H9 (cell line): ENCODE results near the gene PRAMEF1. TPM values are rescaled to one million over a fixed set of nuclear protein-coding genes. Genes with fewer than 3 reads are reported as not detected.

Experiments
- DNase-seq: peaks from one replicate; pipeline ENCODE4 v3.0.0-alpha.2; 2017
- H2AFZ ChIP-seq: one replicate; pipeline ENCODE4 v1.6.1; 2013; ENCODE audit warnings: mild to moderate bottlenecking, low read length, control low read depth, moderate library complexity
- H2AK5ac ChIP-seq: 2 replicates; pipeline ENCODE4 v1.6.1; 2013; ENCODE audit warnings: low read length, control low read depth, mixed read lengths; ENCODE audit not compliant: insufficient read length
- H2BK120ac ChIP-seq: one replicate; pipeline ENCODE4 v1.6.1; 2013; ENCODE audit warnings: low read depth, mild to moderate bottlenecking, low read length, control low read depth, inconsistent platforms; ENCODE audit not compliant: poor library complexity, severe bottlenecking
- H2BK12ac ChIP-seq: 2 replicates; pipeline ENCODE4 v1.6.1; 2013; ENCODE audit warnings: low read length, control low read depth, mixed read lengths, low read depth; ENCODE audit not compliant: insufficient read length
- H2BK15ac ChIP-seq: 2 replicates; pipeline ENCODE4 v1.6.1; 2013; ENCODE audit warnings: low read depth, low read length, control low read depth
- H2BK20ac ChIP-seq: one replicate; pipeline ENCODE4 v1.6.1; 2013; ENCODE audit warnings: low read depth, mild to moderate bottlenecking, low read length, control low read depth, inconsistent platforms; ENCODE audit not compliant: poor library complexity, severe bottlenecking
- H2BK5ac ChIP-seq: 2 replicates; pipeline ENCODE4 v1.6.1; 2013; ENCODE audit warnings: low read length, control low read depth, mixed read lengths; ENCODE audit not compliant: insufficient read length
- H3K14ac ChIP-seq: 2 replicates; pipeline ENCODE4 v1.6.1; 2013; ENCODE audit warnings: low read length, control low read depth; ENCODE audit not compliant: insufficient read depth
- H3K18ac ChIP-seq: 2 replicates; pipeline ENCODE4 v1.6.1; 2013; ENCODE audit warnings: low read depth, mild to moderate bottlenecking, mixed read lengths, low read length, control low read depth; ENCODE audit not compliant: insufficient read length
- H3K23ac ChIP-seq: 2 replicates; pipeline ENCODE4 v1.6.1; 2013; ENCODE audit warnings: low read length, control low read depth, mixed read lengths, low read depth; ENCODE audit not compliant: insufficient read length
- H3K23me2 ChIP-seq: 2 replicates; pipeline ENCODE4 v1.6.1; 2013; ENCODE audit warnings: low read depth, mild to moderate bottlenecking, mixed read lengths, low read length, control low read depth; ENCODE audit not compliant: insufficient read length, poor library complexity, severe bottlenecking
- H3K27ac ChIP-seq: 2 replicates; pipeline ENCODE4 v1.5.1; 2013; ENCODE audit warnings: low read length, control low read depth, mixed read lengths, low read depth; ENCODE audit not compliant: insufficient read length
- H3K27me3 ChIP-seq: 2 replicates; pipeline ENCODE4 v1.6.1; 2013; ENCODE audit warnings: low read length, control low read depth, inconsistent platforms; ENCODE audit not compliant: insufficient read depth
- H3K4ac ChIP-seq: 2 replicates; pipeline ENCODE4 v1.6.1; 2013; ENCODE audit warnings: low read depth, mild to moderate bottlenecking, control low read depth, inconsistent platforms, low read length, moderate library complexity
- H3K4me1 ChIP-seq: 2 replicates; pipeline ENCODE4 v1.6.1; 2013; ENCODE audit warnings: low read length, control low read depth, inconsistent platforms; ENCODE audit not compliant: insufficient read depth
- H3K4me2 ChIP-seq: 2 replicates; pipeline ENCODE4 v1.6.1; 2013; ENCODE audit warnings: low read length, control low read depth, mixed read lengths; ENCODE audit not compliant: insufficient read length, insufficient read depth
- H3K56ac ChIP-seq: 2 replicates; pipeline ENCODE4 v1.6.1; 2013; ENCODE audit warnings: low read depth, mild to moderate bottlenecking, mixed read lengths, low read length, control low read depth; ENCODE audit not compliant: insufficient read length
- H3K79me1 ChIP-seq: 2 replicates; pipeline ENCODE4 v1.6.1; 2013; ENCODE audit warnings: low read depth, mild to moderate bottlenecking, moderate library complexity, low read length, control low read depth, inconsistent platforms; ENCODE audit not compliant: insufficient read depth, poor library complexity, severe bottlenecking
- H3K79me2 ChIP-seq: 2 replicates; pipeline ENCODE4 v1.6.1; 2013; ENCODE audit warnings: low read length, control low read depth, inconsistent platforms; ENCODE audit not compliant: insufficient read depth
- H3K9ac ChIP-seq: 2 replicates; pipeline ENCODE4 v1.6.1; 2013; ENCODE audit warnings: low read length, control low read depth, mixed read lengths; ENCODE audit not compliant: insufficient read length; ENCODE audit errors: extremely low read depth
- H3K9me3 ChIP-seq: one replicate; pipeline ENCODE4 v1.6.1; 2013; ENCODE audit warnings: low read depth, low read length, inconsistent platforms; ENCODE audit not compliant: control insufficient read depth
- H3T11ph ChIP-seq: one replicate; pipeline ENCODE4 v1.6.1; 2013; ENCODE audit warnings: mild to moderate bottlenecking, low read length, control low read depth, inconsistent platforms
- H4K20me1 ChIP-seq: one replicate; pipeline ENCODE4 v1.6.1; 2013; ENCODE audit not compliant: control insufficient read depth, insufficient read length, insufficient read depth
- H4K5ac ChIP-seq: 2 replicates; pipeline ENCODE4 v1.6.1; 2013; ENCODE audit warnings: low read depth, mild to moderate bottlenecking, mixed read lengths, low read length, control low read depth; ENCODE audit not compliant: insufficient read length
- H4K8ac ChIP-seq: replicated peaks from 2 replicates; pipeline ENCODE4 v1.6.1; 2013; ENCODE audit warnings: low read length, control low read depth, mixed read lengths, low read depth; ENCODE audit not compliant: insufficient read length
- H4K91ac ChIP-seq: 2 replicates; pipeline ENCODE4 v1.6.1; 2013; ENCODE audit warnings: low read depth, mild to moderate bottlenecking, moderate library complexity, mixed read lengths, low read length, control low read depth; ENCODE audit not compliant: insufficient read length
- H3K27ac Mint-ChIP-seq, 3 experiments: 2 replicates in 2 of 3; 3 replicates in 1 of 3; pipeline ENCODE4 v1.8.0; 2020 to 2021; ENCODE audit warnings: mixed read lengths in 3 of 3, mild to moderate bottlenecking in 1 of 3, moderate library complexity in 1 of 3
- H3K27me3 Mint-ChIP-seq: 2 replicates; pipeline ENCODE4 v1.8.0; 2021; ENCODE audit warnings: low read depth, mild to moderate bottlenecking, moderate library complexity, mixed read lengths
- H3K36me3 Mint-ChIP-seq, 3 experiments: 2 replicates in 2 of 3; 3 replicates in 1 of 3; pipeline ENCODE4 v1.8.0; 2020 to 2021; ENCODE audit warnings: low read depth in 3 of 3, mixed read lengths in 3 of 3; ENCODE audit not compliant: insufficient read depth in 1 of 3
- H3K4me1 Mint-ChIP-seq, 2 experiments: 2 replicates each; pipeline ENCODE4 v1.8.0; 2020; ENCODE audit warnings: mixed read lengths in 2 of 2
- H3K4me3 Mint-ChIP-seq, 2 experiments: 2 replicates in 1 of 2; 3 replicates in 1 of 2; pipeline ENCODE4 v1.8.0; 2020 to 2021; ENCODE audit warnings: mild to moderate bottlenecking in 2 of 2, mixed read lengths in 2 of 2, moderate library complexity in 1 of 2
- H3K9me3 Mint-ChIP-seq, 2 experiments: 2 replicates in 1 of 2; 3 replicates in 1 of 2; pipeline ENCODE4 v1.8.0; 2020; ENCODE audit warnings: mild to moderate bottlenecking in 2 of 2, mixed read lengths in 2 of 2, moderate library complexity in 1 of 2
- CTCF ChIP-seq: fragments of 200-600 bp; sonication (generic); conservative IDR thresholded peaks from 3 replicates; pipeline ENCODE4 v1.8.0; 2021; ENCODE audit warnings: antibody characterized with exemption, mild to moderate bottlenecking
- WGBS: extraction: QIAGEN DNeasy Blood & Tissue Kit; methylation state at CpG from one replicate; pipeline ENCODE4 v1.1.7; 2013; ENCODE audit warnings: missing lambda C conversion rate, low lambda C conversion rate, mixed read lengths; ENCODE audit not compliant: insufficient read length; ENCODE audit errors: extremely low coverage; 5-methylcytosine and 5-hydroxymethylcytosine counted together
- total RNA-seq: library from RNA; stranded (reverse); gene quantifications from 2 replicates; pipeline ENCODE4 v1.2.1, GENCODE V29; 2021

The PRAMEF1 gene
- total RNA-seq, 1 experiment from 2014 or later, result not detected

GRCh38 chr1:12778907-12779306, 12.3 kb upstream of the PRAMEF1 start:
- no peak overlapping the region; a peak in 1 of 5 replicates for H3K4me3 Mint-ChIP-seq
- DNase-seq, result no peak
- no peak overlapping the region for H3K27ac Mint-ChIP-seq
- Histone ChIP-seq H2AK5ac (no peak overlapping the region), H3K4me2 (no peak overlapping the region), H2BK20ac (no peak overlapping the region), H4K8ac (no peak overlapping the region), H3K56ac (no peak overlapping the region), H3K9me3 (no peaks in the 10 kb centered on the region), H4K91ac (no peak overlapping the region), H4K5ac (no peak overlapping the region), H3K9ac (no peak overlapping the region), H3K4me1 (no peaks in the 10 kb centered on the region), H3K18ac (no peak overlapping the region), H2AFZ (no peak overlapping the region), H3K27me3 (no peaks in the 10 kb centered on the region), H4K20me1 (no peaks in the 10 kb centered on the region), H3K79me2 (0 out of 2 replicates have a peak, but pooled peaks cover 2% of the 10 kb centered on the region), H3K14ac (no peak overlapping the region), H2BK5ac (no peak overlapping the region), H3T11ph (no peak overlapping the region), H2BK12ac (no peak overlapping the region), H2BK15ac (no peak overlapping the region), H3K4ac (no peak overlapping the region), H3K23ac (no peak overlapping the region), H2BK120ac (no peak overlapping the region), H3K27ac (no peak overlapping the region), H3K79me1 (no peaks in the 10 kb centered on the region), H3K23me2 (no peaks in the 10 kb centered on the region)
- H3K4me1 Mint-ChIP-seq, result peaks cover 8 to 13% of the 10 kb centered on the region in 2 experiments
- no CpG with 5 or more reads among the region's 6 CpGs for WGBS
- no peak for TF ChIP-seq CTCF
- H3K27me3 Mint-ChIP-seq, result peaks cover 11% of the 10 kb centered on the region
- peaks cover under 1 to 2% of the 10 kb centered on the region in 2 experiments for H3K9me3 Mint-ChIP-seq
- H3K36me3 Mint-ChIP-seq, result no peaks in the 10 kb centered on the region
